ENCODE results near the gene RETNLB. TPM values are rescaled to one million over a fixed set of nuclear protein-coding genes. Genes with fewer than 3 reads are reported as not detected.

Gene RETNLB
- total RNA-seq, 4 donors from 2014 or later, result not detected

DNA sequence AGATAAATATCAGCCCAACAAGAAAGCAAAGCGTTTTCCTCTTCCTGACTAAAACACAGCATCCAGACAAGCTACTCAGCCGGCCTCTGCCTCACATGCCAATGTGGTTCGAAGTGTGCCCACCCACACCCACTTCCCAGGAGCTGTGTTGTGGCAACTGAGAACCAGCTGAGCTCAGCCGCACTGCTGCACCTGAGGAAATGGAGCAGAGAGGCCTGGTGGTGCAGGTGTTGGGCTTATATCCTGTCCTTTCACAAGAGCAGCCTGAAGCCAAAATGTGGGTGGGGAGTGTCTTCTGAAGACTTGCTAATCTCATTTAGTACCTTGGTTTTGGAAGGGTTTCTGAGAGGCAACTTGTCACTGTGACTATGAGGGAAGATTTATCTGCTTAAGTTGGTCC, 23.0 kb upstream of the RETNLB start:
- 75 to 89% methylated on average over 3 to 4 of the region's 4 CpGs for WGBS, 2 donors
- Histone ChIP-seq H3K36me3 (no peaks in the 10 kb centered on the region), H3K27me3 (no peaks in the 10 kb centered on the region), H3K27ac (no peak overlapping the region), H3K4me1 (no peaks in the 10 kb centered on the region), H3K9me3 (no peaks in the 10 kb centered on the region), H3K4me3 (replicated peaks in 1 of 3) (no peak overlapping the region)
- DNase-seq, result no peak
- intact Hi-C loops (cut with DNase I), result no loop called here
- no peak for TF ChIP-seq POLR2A (IDR thresholded peaks at IDR 0.05)
- TF ChIP-seq, protein P1, sequence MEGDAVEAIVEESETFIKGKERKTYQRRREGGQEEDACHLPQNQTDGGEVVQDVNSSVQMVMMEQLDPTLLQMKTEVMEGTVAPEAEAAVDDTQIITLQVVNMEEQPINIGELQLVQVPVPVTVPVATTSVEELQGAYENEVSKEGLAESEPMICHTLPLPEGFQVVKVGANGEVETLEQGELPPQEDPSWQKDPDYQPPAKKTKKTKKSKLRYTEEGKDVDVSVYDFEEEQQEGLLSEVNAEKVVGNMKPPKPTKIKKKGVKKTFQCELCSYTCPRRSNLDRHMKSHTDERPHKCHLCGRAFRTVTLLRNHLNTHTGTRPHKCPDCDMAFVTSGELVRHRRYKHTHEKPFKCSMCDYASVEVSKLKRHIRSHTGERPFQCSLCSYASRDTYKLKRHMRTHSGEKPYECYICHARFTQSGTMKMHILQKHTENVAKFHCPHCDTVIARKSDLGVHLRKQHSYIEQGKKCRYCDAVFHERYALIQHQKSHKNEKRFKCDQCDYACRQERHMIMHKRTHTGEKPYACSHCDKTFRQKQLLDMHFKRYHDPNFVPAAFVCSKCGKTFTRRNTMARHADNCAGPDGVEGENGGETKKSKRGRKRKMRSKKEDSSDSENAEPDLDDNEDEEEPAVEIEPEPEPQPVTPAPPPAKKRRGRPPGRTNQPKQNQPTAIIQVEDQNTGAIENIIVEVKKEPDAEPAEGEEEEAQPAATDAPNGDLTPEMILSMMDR (IDR thresholded peaks at IDR 0.05), result no peak

DNA sequence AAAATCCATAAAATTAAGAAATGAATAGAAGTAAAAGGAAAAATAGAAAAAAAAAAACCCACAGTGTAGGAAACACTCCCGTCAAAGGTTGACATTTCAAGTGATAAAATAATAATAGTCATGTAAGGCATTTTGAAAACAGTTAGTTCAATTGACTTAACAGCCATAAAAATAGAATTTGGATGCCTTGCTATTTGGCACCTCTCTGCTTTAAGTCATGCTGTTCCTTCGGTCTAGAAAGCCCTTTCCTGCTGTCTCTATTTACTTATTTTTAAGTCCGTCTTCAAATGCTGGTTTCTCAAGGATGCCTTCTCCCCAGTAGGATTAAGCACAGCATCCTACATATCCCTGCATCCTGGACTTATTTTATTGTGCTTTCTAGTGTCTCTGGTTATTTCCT, 22.3 kb upstream of the RETNLB start:
- Histone ChIP-seq H3K27ac (no peak overlapping the region), H3K9me3 (no peaks in the 10 kb centered on the region), H3K4me3 (replicated peaks in 1 of 3) (no peak overlapping the region), H3K4me1 (no peaks in the 10 kb centered on the region), H3K27me3 (no peaks in the 10 kb centered on the region), H3K36me3 (no peaks in the 10 kb centered on the region)
- TF ChIP-seq, protein P1 (IDR thresholded peaks at IDR 0.05), result no peak
- no peak for TF ChIP-seq POLR2A (IDR thresholded peaks at IDR 0.05)
- intact Hi-C loops (cut with DNase I), result no loop called here
- 90 to 92% methylated on average over 3 of the region's 3 CpGs for WGBS, 2 donors
- no peak for DNase-seq

DNA sequence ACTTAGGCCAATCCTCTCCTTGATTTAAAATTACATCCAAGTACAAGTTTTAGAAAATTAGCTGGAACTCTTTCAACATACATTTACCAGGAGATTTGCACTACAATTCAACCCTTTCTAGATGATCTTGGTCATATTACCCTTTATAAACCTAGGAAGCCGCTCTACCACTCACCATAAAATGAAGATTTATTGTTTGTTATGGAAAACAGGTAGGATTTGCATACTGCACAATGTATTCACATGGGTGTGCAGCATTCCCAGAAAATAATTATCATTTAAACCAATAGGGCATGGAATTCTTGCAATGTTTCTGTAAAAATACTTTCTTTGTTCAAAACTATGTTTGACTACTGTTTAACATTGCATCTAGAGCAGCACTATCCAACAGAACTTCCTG, 18.4 kb upstream of the RETNLB start:
- H3K4me3 ChIP-seq (replicated peaks in 1 of 3), result no peak overlapping the region
- no peaks in the 10 kb centered on the region for H3K4me1 ChIP-seq
- no peak for TF ChIP-seq POLR2A (IDR thresholded peaks at IDR 0.05)
- TF ChIP-seq, protein P1 (IDR thresholded peaks at IDR 0.05), result no peak
- intact Hi-C loops (cut with DNase I), result no loop called here
- no peaks in the 10 kb centered on the region for H3K36me3 ChIP-seq
- no peak overlapping the region for H3K27ac ChIP-seq
- H3K27me3 ChIP-seq, result no peaks in the 10 kb centered on the region
- H3K9me3 ChIP-seq, result no peaks in the 10 kb centered on the region
- WGBS, 2 donors, result 90 to 91% methylated on average over 1 of the region's 1 CpG
- DNase-seq, result no peak

DNA sequence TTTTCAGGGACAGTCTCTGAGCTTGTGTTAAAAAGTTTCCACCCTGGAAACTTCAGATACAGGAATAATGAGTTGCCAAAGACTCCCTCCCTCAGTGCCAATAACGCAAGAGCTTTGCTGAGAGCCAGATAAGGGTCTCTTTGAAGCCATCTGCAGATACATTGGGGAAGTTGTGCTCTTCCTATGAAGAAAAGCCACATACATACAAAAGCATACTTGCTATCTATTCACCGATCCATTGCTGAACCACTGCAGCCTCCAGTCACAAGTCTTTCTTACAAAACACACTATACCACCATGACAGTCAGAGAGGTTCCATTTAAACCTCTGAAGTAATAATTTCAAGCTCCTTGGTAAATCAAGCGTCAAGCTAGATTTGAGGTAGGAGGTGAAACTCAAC, 10.0 kb upstream of the RETNLB start:
- Histone ChIP-seq H3K36me3 (no peaks in the 10 kb centered on the region), H3K4me3 (replicated peaks in 1 of 3) (no peak overlapping the region), H3K27me3 (no peaks in the 10 kb centered on the region), H3K4me1 (no peaks in the 10 kb centered on the region), H3K9me3 (no peaks in the 10 kb centered on the region), H3K27ac (no peak overlapping the region)
- 90 to 93% methylated on average over 3 of the region's 3 CpGs for WGBS, 2 donors
- intact Hi-C loops (cut with DNase I), result no loop called here
- TF ChIP-seq, protein P1 (IDR thresholded peaks at IDR 0.05), result no peak
- no peak for TF ChIP-seq POLR2A (IDR thresholded peaks at IDR 0.05)
- DNase-seq, result no peak

DNA sequence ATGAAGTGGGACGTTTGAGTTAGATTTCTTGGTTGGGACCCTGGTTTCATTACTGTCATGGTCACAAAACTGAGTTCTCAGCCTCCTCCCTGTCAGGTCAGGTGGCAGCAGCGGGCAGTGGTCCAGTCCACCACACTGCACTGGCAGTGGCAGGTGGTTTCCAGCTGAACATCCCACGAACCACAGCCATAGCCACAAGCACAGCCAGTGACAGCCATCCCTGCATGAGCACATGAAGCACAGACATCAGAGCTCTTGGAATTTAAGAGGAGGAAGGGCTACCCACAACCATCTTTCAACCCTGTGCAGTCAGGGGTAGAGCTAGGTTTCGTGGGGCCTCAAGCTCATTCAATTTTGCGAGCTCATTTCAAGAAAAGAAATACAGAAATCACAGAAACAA, 1.5 kb downstream of the RETNLB start:
- intact Hi-C loops (cut with DNase I), result no loop called here
- no peak overlapping the region for H3K4me3 ChIP-seq (replicated peaks in 1 of 3)
- H3K27me3 ChIP-seq, result no peaks in the 10 kb centered on the region
- H3K9me3 ChIP-seq, result no peaks in the 10 kb centered on the region
- no peaks in the 10 kb centered on the region for H3K4me1 ChIP-seq
- no peaks in the 10 kb centered on the region for H3K36me3 ChIP-seq
- H3K27ac ChIP-seq, result no peak overlapping the region
- no peak for DNase-seq
- TF ChIP-seq, protein P1 (IDR thresholded peaks at IDR 0.05), result no peak
- no peak for TF ChIP-seq POLR2A (IDR thresholded peaks at IDR 0.05)
- 75 to 89% methylated on average over 4 to 5 of the region's 5 CpGs for WGBS, 2 donors

Measured in thyroid gland (tissue), 4 donors.